ENCODE results near the gene KDM7A.
"Not testable (repeated sequence)": the region's sequence is repeated elsewhere in the genome, so short reads cannot be mapped to it uniquely, and the experiment has no call there.

KDM7A gene

DNA sequence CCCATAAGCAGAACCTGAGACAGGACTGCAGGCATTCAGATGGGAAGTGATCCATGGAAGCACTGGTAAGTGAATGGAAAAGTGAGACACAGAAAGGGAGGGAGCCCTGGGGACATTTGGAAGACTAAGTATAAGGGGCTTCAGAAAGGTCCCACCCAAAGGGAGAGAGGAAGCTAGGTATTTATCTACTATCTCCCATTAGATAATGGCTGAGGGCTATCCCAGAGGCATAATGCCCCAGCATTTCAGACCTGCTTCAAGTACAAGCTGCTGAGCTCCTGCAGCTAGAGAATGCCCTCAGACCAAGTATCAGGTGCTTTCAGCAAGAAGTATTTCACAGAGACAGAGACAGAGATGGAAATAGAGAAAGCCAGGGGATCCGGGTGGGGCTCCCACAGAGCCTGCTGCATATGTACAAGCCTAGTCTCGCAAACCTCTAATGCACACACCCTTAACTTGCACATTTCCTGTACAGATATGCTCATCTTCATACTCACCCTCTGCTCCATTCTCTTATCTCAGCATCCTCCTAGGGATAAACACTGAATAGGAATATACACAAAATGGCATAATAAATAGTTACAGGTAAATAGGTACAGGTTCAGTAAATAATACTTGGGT is 20.2 kb downstream of the KDM7A start:
- no peak for DNase-seq

DNA sequence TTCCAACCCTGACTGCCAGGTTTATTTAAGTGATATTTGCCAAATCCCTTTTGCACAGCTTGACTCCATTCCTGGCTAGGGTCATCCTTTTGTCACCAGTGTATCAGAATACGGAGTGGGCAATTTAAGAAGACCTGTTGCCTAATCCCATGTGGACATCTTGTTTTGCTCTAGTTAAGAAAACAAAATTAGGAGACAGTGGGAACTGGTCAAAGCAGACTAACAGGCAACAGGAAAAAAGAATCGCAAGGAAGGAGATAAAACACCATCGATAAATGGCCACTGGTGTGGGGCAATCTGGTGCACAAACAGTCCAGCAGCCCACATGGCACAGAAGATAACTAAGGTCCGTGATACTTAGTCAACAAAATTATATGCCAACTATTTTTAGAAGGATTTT is 21.4 kb downstream of the KDM7A start:
- DNase-seq: no peak

DNA sequence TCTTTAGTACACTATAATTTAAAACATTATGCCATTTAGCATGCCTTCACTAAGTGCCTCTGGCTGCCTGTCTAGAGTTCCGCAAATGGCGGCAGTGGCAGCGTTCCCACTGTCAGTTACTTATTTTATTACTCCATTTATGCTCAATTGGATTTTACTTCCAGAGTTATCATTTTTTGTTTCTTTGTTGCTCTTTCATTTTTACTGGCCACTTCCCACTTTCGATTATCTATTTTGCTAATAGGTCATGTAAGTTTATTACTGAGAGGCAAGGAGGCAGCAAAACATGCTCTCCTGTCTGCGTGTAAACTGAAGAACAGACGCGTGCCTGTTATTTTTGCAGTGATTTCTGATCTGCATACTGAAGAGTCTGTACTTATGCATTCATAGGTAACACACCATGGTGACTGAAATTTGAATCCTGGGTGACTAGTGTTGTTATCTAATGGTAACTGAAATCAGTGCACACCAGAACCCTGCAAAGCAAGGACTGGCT is 23.1 kb downstream of the KDM7A start:
- no peak for DNase-seq

DNA sequence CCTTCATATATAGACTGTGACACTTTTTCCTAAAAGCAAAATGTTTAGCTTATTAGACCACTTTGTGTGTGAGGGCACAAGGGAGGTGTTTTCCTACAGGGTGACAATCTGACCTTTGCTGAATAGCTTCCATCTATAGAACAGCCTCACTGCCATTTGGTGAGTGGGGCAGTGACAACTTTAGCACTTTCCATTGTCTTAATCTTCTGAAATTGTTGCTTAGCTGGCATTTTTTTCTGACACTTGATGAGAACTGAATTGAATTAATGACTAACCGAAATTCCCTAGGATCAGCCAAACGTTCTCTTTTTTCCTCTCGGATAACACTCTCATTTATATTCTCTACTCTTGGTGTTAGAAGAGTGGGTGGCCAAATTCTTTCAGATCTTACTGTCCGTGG is 30.2 kb downstream of the KDM7A start:
- DNase-seq: no peak

DNA sequence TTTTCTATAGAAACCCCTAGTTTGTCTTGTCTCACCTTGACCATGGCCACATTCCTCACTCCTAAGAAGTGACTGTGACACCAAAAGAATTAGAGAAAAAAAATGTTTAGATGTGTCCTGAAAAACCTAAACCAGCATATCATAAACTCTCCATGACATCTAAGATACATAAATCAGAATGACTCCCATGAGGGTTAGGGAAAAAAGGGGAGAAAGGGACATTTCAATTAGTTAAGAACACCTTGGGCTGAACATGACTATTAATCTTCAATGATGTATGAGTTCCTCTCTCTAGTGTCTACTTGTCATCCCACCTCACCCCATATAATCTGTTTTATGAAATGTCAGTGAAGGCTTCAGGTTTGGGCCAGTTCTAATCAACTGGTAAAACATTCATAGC is 31.1 kb downstream of the KDM7A start:
- DNase-seq: no peak

DNA sequence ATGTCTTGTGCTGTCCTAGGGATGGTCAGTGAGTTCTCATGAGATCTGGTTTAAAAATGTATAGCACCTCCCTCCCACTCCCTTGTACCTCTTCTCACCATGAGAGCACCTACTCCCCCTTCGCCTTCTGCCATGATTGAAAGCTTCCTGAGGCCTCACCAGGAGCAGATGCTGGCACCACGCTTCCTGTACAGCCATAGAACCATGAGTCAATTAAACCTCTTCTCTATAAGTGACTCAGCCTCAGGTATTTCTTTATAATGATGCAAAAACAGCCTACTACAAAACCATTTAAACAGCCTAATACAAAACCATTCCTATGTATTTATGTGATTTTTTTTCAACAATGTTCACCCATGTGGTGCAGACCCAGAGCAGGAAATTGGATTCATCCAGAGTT is 32.0 kb downstream of the KDM7A start:
- no peak for DNase-seq

DNA sequence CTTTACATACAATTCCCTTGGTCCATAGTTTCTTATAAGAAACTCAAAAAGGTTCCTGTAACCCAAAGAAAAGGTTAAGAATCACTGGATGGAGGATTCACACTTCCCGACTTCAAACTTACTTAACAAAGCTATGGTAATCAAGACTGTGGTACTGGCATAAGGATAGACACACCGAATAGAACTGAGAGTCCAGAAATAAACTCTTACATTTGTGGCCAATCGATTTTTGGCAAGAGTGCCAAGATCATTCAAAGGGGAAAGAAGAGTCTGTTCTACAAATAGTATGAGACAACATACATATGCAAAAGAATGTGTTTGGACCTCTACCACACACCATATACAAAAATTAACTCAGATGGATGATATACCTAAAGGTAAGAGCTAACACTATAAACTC is 32.8 kb downstream of the KDM7A start:
- DNase-seq: no peak

DNA sequence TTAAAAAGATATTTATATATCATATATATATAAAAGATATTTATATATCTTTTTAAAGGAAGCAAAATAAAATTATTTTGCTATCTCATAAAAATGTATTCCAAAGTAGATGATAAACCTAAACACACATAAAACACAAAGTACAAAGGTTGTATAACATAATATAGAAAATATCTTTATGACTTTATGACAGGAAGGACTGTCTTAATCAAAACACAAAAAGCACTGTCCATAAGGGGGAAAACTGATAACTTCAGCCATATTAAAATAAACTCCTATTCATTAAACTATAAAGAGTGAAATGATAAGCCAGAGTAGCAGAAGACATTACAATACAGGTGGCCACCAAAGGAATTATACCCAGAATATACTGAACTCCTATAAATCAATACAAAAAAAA is 34.8 kb downstream of the KDM7A start:
- no peak for DNase-seq

DNA sequence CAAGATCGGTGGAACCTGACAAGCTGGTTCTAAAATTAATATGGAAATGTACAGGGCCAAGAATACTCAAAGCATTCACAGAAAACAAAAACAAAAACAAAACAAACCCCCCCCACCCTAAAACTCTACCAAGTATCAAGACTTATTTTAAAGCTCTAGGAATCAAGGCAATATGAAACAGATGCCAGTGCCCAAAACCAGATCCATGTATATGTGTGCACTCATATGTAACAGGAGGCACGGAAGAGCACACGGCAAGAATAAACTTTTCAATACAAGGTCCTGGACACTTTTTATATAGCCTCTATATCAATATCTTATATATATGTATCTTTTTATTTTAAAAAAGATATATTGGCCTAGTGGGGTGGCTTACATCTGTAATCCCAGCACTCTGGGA is 35.5 kb downstream of the KDM7A start:
- no peak for DNase-seq

DNA sequence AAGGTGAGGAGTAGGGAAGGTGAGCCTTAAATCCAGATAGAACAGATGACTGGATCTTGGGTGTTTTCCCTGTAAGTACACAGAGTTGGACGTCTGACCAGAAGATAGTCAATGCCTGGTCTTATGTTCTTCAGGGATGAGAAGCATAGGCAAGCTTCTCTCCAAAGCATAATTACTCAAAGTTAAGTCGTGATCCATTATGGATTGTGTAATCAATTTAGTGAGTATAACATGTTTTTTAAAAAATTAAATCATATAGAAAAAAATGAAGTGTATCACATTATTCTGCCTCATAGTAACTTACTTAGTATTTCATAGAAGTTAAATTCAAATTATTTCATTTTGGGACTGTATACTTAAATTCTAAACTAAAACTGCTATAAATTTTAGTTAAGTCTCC is 39.7 kb downstream of the KDM7A start:
- no peak for DNase-seq

DNA sequence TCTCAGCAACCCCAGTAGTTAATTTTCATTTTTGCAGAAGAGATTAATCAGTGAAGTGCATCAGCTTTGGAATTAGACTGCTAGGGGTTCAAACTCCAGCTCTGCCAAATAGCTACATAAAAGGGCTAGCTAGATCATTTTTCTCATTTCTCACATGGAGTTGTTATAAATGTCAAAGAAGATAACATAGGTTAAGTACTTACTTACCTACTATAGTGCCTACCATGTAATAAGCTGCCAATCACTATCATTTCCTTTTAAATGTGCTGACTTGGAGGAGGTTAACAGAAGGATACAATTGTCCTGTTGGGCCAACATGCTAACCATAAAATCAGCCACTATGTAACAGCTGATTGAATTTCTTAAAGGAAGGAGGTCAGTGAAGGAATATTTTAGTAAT is 40.7 kb downstream of the KDM7A start:
- DNase-seq: no peak

DNA sequence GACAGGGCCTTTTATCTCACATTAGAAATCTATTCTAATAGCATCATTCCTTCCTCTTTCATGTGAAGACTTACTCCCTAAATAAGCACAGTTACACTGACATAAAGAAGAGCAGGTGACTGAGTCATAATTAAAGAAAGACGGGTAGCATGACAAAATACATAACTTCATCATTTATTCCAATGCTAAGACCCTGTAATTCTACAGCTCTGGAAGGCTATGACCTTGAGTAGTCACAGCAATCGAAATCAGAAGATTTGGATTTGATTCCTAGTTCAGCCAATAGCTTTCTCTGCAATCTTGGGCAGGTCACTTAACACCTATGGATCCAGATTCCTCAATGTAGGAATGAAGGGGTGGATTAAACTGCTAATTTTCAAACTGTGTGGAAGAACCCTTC is 42.7 kb downstream of the KDM7A start:
- no peak for DNase-seq

DNA sequence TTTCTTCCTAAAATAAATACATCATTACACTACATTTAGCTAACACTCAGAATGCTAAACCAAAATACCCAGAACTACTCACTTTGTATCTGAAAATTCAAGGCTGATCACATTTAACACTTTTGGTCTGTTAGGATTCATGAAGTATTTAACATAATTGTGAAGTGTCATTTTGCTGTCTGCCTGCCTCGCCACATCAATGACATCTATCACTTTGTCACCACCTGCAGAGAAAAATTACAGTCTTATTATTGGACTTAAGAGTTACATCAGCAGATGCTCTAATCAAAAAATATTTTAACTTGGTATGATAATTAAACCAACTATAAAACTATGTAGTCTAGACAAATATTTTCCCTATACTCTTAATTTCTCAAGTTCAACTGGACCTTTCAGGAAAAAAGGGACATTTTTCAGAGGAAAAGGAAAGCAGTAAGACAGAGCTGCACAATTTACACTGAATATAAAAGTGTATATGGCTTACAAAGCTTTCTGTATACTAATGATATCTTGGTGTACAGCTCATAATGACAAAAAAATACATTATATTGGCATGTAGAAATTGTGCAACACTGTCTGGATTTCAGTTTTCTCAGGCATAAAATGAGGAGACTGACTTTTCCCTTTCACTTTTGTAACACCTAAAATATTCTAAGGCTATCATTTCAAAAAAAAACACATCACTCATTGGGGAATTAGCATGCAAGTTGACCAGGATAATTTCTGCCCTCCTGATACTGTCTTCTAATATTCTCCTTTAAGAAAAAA is 49.2 kb downstream of the KDM7A start:
- no peak for DNase-seq

DNA sequence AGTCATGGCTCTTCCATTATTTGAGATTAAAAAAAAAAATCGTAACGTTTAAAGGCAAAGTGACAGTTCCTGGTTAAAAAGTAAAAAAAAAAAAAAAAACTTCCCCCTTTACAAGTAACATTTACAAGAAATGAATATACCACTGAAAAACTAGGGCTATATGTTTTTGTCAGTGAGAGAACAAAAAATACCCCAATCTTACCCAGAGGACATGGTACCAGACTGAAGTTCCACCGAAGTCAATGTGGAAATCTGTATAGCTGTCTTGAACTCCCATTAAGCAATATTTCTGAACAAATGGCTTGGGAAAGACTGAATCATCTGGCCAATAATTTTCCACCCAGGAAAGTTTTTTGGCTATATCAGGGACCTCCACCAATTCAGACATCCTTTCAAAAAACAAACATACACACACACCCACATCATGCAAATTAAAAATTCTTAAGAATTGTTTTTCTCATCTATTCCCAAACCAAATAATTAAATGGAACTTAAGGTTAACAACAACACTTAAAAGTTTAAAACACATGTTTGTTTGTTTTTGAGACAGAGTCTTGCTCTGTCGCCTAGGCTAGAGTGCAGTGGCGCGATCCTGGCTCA is 50.2 kb downstream of the KDM7A start:
- no peak for DNase-seq

DNA sequence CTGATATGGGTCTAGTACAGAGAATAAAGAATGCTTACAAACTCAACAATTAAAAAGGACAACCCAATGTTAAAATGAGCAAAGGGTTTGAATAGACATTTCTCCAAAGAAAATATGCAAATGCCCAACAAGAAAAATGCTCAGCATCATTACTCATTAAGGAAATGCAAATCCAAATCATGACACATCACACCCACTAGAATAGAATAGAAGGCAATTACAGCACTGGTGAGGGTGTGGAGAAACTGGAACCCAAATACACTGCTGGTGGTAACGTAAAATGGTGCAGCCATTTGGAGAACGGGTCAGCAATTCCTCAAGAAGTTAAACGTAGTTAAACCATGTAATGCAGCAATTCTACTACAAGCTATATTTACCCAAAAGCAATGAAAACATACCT is 53.8 kb downstream of the KDM7A start:
- no peak for DNase-seq

DNA sequence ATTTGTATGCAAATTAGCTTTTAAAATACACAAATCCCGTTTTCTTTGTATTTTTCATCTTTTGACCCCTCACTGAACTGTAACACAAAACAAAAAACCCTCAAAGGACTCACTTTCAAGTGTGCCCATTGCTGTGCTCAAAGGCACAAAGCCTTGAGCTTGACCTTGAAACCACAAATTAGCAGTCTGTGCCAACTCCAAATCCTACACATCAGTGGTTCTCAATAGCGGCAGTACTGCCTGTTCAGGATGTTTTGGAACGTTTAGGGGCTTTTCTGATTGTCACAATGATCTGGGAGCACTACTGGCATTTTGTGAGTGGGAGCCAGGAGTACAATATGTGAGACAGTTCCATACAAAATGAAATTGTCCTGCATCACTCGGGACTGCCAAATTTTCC is 55.5 kb downstream of the KDM7A start:
- DNase-seq: no peak

DNA sequence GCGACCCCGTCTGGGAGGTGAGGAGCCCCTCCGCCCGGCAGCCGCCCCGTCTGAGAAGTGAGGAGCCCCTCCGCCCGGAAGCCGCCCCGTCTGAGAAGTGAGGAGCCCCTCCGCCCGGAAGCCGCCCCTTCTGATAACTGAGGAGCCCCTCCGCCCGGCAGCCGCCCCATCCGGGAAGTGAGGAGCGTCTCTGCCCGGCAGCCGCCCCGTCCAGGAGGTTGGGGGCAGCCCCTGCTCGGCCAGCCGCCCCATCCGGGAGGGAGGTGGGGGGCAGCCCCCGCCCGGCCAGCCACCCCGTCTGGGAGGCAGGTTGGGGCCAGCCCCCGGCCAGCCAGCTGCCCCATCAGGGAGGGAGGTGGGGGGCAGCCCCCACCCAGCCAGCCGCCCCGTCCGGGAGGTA is 62.0 kb downstream of the KDM7A start:
- not testable (repeated sequence) for DNase-seq

DNA sequence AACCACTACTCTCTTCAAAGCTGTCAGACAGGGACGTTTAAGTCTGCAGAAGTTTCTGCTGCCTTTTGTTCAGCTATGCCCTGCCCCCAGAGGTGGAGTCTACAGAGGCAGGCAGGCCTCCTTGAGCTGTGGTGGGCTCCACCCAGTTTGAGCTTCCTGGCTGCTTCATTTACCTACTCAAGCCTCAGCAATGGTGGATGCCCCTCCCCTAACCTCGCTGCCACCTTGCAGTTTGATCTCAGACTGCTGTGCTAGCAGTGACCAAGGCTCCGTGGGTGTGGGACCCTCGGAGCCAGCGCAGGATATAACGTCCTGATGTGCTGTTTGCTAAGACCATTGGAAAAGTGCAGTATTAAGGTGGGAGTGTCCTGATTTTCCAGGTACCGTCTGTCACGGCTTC is 68.0 kb downstream of the KDM7A start:
- not testable (repeated sequence) for DNase-seq

DNA sequence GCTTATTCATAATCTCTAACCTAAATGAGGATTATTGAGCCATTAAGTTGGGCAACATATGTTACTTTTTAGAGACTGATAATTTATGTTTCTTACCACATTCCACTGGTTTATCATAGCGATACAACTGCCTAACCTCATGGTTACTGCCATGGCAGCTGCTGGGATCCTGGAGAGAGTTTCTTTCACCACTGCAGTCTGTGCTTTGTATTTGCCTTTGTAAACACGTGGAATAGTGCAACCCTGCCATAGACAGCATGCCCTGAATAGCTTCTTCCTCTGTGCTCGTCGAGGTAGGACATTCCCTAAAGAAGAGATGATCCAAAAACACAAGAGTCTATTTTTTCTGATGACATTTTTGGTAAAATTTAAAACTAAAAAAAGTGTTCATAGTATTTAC is 80.3 kb downstream of the KDM7A start:
- DNase-seq: no peak

DNA sequence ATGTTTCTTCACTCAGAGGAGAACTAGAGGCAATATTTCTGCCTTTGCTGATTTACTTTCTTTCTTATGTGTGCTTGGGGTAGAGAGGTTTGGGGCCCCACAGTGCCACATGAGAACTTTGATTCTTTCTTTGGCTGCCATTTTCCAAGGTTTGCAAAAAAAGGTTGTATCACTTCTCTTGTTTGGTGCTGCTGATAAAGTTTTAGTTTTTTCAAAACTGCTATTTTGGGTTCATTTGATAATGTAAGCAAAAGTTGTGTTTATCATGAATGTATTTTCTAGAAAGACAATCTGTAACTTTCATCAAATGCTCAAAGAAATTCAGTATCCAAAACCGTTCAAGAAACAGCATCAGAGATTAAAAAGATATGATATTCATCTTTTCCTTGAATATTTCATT is 83.4 kb downstream of the KDM7A start:
- no peak for DNase-seq

DNA sequence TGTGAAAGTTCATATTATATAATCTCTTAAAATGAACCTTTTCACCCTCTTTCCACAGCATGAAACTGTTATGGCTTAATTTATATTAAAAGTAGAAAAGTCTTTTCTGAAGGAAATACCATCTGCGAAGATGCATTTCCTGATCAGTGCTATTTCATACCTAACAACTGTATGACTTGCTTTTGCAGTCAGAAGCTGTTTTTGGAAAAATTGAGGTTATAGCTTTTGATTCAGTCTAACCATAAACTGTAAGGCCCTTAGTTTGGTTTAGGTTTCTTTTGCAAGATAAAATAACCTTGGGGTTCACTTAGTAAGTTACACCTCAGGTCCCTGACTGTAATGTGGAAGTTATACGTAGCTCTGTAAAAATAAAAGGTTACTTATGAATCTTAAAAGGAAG is 91.3 kb downstream of the KDM7A start:
- no peak for DNase-seq

DNA sequence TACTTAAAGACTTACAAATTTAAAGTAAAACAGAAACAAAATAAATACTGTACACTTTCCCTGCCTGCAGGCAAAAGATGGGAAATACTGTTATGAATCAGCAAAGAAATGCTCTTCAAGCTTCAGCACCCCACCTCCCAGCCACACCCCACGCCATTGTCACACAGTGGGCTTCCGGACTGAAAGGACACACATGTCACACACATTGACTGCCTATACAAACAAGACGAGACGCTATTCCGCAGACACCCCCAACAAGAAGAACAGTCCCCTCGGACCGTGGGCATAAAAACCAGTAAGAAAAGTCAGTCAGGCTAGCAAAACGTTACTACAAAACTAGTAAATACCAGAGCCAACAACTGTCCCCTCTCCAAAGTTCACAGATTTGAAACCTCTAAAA is 91.8 kb downstream of the KDM7A start:
- no peak for DNase-seq

DNA sequence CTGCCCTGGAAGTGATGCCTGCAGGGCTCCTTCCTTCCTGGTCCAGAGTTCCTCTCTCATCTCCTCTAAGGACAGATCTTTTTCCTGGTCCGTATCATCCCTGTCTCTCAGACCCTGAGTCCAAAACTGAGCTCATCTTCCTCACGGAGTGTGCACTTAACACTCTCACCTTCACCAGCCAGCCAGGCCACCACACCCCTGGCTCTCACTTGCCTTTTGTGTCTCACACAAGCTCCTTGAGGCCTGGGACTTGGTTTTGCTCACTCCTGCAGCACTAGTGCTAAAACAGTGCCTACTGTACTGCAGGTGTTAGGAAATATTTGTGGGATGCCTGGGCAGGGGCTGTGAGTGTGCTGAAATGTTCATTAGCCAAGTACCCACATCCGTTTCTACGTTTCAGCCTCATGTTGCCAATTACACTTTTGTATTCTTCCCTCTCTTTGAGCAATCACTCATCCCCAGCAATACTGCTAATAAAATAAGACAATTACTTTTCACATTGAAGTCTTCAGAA is 92.6 kb downstream of the KDM7A start:
- DNase-seq: no peak

DNA sequence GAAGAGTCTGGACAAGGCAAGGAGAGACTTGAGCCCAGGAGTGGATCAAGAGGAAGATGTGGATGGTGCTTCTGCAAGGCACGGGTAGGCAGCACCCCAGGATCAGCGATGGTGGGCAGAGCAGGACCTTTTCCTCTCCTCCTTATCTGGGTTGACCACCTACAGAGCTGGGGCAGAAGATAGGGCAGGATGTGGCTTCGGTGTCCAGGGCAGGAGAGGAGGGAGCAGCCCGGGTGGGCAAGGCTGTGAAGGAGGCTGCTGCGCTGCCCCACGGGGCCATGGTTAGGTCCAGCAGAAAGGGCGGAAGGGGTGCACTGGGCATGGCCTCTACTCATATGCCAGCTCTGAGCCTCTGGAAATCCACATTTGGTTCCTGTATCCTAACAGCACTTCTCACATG is 94.0 kb downstream of the KDM7A start:
- DNase-seq: no peak
